ENCODE results near the gene COL4A2.
"Not testable (repeated sequence)": the region's sequence is repeated elsewhere in the genome, so short reads cannot be mapped to it uniquely, and the experiment has no call there.

Gene COL4A2

DNA sequence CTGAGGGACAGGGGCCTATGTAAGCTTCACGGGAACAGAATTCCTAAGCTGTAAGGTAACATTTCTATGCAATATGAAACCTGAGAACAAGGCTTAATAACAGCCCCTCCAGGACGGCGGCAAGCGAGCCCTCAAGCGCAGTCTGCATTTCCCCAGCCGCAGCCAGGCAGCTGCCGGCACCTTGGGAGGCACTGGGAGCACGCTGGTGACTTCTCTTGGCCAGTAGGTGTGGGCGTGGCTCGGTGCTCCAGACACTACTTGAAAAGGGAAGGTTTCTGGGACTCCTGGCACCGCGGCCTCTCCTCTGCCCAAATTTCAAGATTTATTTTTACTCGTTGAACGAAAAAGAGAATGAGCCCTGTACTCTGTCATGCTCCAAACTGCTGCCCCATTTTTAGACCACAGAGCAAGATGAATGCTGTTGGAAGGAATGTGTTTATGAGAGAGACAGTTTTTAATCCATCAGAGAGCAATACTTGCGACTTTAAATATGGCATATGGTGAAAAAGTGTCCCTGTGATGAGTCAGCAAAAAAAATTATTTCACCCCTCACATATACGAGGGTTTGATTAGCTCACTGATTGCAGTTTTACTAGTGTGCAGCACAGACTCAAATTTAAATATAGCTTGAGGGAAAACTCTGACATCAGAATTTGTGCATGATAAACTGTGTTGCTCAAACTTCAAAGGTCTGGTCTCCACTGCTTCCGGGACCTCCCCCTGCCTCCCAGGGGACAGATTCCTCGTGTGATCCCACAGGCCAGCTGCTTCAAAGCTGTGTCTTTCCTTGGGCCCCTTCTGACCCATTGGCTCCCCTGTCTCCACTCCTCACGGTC lies 81.2 kb downstream of the COL4A2 start:
- Mint-ChIP-seq H3K27me3 (peaks cover 58% of the 10 kb centered on the region), H3K27ac (no peak overlapping the region), H3K4me3 (no peak overlapping the region), H3K4me1 (peaks cover 8% of the 10 kb centered on the region), H3K9me3 (peaks cover 0 to under 1% of the 10 kb centered on the region in 2 donors)
- ATAC-seq (no peak), DNase-seq (no peak)

DNA sequence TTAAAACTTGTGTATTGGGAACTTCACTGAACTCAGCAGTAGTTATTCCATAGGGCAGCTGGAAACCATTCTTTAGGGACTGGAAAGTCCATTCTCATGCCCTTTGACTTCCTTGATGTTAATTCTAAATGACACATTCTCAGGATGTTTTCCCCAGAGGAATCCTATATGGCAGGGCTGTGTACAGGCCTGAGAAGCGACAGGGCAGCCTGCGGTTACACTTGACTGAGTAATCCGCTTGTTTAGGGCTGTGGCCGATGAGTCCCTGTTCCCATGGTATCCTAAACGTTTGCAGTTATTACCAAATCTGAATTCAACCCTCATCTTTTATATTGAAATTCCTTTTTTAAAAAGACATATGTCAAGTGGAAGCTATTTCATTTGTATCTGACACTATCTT lies 83.5 kb downstream of the COL4A2 start:
- Mint-ChIP-seq H3K4me1 (peaks cover 8% of the 10 kb centered on the region), H3K4me3 (no peak overlapping the region), H3K27ac (no peak overlapping the region), H3K27me3 (peaks cover 69% of the 10 kb centered on the region), H3K9me3 (no peaks in the 10 kb centered on the region)
- no peak for ATAC-seq
- no peak for DNase-seq

DNA sequence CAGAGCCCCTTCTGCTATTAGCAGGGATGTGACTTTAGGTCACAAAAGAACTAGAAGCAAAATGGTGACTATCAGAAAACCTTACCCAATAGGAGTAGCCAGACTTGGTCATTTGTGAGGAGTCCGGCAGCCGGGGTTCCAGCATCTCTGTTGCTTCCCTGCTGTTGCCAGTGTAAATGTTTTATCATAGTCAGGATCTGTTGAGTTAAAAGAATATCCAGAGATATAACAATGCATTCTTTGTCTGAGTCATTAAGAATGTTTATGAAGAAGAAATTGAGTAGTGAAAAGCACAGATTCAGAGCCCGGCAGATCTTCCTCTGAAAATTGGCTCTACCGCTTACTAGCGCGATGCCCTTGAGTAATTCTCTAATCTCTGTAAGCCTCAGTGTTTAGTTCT lies 84.2 kb downstream of the COL4A2 start:
- H3K27ac Mint-ChIP-seq: no peak overlapping the region
- H3K4me1 Mint-ChIP-seq: peaks cover 8% of the 10 kb centered on the region
- DNase-seq (no peak), ATAC-seq (no peak)
- H3K27me3 Mint-ChIP-seq: peaks cover 76% of the 10 kb centered on the region
- no peaks in the 10 kb centered on the region for H3K9me3 Mint-ChIP-seq
- H3K4me3 Mint-ChIP-seq: no peak overlapping the region

DNA sequence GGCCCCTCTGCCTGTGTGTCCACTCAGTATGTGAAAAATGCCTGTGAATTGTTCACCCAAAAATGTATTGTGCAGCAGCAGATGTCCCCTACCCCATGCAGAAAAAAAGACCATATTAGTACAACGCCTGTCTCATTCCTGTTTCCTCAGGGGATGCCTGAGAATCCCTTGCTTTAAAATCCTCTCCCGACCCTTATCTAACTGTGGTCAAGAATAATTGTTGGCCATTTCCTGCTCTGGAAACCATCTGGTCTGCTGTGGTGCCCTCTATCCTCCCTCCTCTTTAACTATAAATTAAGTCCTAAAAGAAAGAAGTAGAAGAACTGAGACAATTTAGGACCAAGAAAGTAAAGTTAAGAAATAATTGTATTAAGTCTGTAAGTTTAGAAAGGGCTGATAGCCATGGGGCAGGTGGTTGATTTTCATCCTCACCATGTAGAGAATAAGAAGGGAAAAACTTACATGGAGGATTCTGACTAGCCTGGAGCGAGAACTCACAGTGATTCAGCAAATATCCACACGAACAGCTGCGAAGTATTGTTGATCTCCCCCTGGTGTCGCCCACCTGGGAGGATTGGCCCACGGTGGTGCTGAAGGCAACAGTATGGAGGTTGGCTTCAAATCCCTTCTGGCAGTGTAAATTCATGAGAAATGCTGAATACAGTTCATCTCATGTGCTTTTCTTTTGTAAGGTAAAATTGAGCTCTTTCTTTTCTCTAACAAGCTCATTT lies 85.6 kb downstream of the COL4A2 start:
- Mint-ChIP-seq H3K4me1 (peaks cover 7% of the 10 kb centered on the region), H3K27ac (no peak overlapping the region), H3K4me3 (no peak overlapping the region), H3K9me3 (no peaks in the 10 kb centered on the region), H3K27me3 (peaks cover 90% of the 10 kb centered on the region)
- ATAC-seq (no peak), DNase-seq (no peak)

DNA sequence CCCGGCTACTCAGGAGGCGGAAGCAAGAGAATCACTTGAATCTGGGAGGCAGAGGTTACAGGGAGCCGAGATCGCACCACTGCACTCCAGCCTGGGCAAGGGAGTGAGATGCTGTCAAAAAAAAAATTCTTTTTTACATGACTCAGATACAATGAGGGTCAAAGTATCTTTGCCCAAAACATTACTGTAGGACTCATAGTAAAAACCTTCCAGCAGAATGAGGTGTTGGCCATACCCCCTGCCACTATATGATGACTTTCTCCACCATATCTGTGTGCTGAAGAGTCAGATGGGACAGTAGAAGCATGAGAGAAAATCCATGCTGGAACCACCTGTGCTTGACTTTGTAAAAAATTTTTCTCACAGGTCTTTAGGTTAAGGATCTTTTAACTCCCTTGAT lies 86.7 kb downstream of the COL4A2 start:
- no peaks in the 10 kb centered on the region for H3K9me3 Mint-ChIP-seq
- ATAC-seq (no peak), DNase-seq (no peak)
- no peaks in the 10 kb centered on the region for H3K4me1 Mint-ChIP-seq
- no peak overlapping the region for H3K4me3 Mint-ChIP-seq
- no peak overlapping the region for H3K27ac Mint-ChIP-seq
- peaks cover 90% of the 10 kb centered on the region for H3K27me3 Mint-ChIP-seq

DNA sequence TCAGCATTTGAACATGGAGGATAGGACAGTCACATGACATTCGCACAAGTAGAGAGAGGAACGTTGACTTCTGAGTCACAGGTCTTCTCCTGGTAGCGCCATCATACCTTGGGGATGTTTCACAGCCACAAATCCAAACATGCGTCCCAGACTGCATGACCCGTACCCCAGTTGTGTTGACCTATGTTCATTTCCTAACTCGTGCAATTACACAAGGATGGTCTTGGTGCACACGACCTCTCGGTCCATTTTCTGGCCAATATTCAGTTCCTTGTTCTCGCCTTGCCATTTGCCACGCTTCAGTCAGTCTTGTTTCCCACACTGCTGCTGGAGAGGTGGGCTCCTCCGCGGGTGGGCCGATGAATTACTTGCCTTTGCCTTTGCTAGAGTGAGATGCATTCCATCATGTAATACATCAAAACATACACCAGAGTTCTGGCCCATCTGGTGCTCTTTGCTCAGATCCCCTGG lies 87.3 kb downstream of the COL4A2 start:
- Mint-ChIP-seq H3K4me3 (no peak overlapping the region), H3K4me1 (no peaks in the 10 kb centered on the region), H3K27ac (no peak overlapping the region), H3K27me3 (peaks cover 89% of the 10 kb centered on the region), H3K9me3 (no peaks in the 10 kb centered on the region)
- no peak for DNase-seq
- ATAC-seq: no peak

DNA sequence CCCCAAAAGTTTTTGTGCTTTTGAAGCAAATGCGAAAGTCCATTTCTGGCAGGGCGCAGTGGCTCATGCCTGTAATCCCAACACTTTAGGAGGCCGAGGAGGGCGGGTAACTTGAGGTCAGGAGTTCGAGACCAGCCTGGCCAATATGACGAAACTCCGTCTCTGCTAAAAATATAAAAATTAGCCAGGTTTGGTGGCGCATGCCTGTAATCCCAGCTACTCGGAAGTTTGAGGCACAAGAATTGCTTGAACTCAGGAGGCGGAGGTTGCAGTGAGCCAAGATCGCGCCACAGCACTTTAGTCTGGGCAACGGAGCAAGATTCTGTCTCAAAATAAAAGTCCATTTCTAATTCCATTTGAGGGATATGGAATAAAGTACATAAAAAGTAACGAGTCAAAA lies 88.5 kb downstream of the COL4A2 start:
- H3K27me3 Mint-ChIP-seq: peaks cover 89% of the 10 kb centered on the region
- DNase-seq, H3K4me3 Mint-ChIP-seq, H3K27ac Mint-ChIP-seq, H3K4me1 Mint-ChIP-seq, H3K9me3 Mint-ChIP-seq, ATAC-seq: not testable (repeated sequence)

DNA sequence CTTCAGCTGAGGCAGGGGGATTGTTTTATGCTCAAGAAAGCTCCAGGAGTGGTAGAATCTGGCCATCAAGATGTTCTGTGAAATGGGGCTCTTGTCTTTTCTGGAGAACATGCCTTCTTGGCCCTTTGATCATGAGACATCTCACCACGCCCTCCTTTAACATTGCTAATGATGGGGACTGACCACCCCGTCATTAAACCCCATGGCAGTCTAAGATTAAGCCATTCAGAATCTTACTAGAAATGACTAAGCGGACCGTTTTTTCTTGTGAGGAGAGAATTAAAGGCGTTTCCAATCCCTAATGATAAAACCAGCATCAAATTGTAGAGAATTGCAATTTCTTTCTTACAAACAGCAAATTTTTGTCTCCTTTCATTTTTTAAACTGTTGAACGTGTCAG lies 89.4 kb downstream of the COL4A2 start:
- H3K27me3 Mint-ChIP-seq: peaks cover 88% of the 10 kb centered on the region
- DNase-seq (no peak), ATAC-seq (no peak)
- H3K4me1 Mint-ChIP-seq: no peaks in the 10 kb centered on the region
- H3K4me3 Mint-ChIP-seq: no peak overlapping the region
- no peaks in the 10 kb centered on the region for H3K9me3 Mint-ChIP-seq
- no peak overlapping the region for H3K27ac Mint-ChIP-seq

DNA sequence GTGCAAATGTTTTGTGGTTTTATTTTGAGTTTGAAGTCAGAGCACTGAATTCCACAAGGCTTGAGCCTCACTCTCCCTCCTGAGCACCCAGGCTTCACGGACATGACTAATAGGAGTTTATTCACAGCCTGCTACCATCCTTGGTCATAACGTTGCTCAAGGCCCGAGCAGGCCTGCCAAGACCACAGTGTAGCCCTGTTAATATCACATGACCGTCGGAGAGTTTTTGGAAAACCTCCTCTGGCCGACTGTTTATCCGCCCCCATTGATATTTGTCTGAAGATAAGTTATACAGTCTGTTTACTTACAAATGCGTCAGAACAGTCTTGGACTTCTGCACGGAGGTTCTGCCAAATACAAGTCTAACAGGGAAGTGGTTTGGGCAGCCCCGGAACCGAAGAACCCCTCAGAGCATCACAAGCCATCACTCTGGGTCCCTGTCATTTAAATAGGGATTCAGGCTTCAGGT lies 89.9 kb downstream of the COL4A2 start:
- DNase-seq (no peak), ATAC-seq (no peak)
- Mint-ChIP-seq H3K4me3 (no peak overlapping the region), H3K9me3 (no peaks in the 10 kb centered on the region), H3K4me1 (no peaks in the 10 kb centered on the region), H3K27me3 (peaks cover 88% of the 10 kb centered on the region), H3K27ac (no peak overlapping the region)

DNA sequence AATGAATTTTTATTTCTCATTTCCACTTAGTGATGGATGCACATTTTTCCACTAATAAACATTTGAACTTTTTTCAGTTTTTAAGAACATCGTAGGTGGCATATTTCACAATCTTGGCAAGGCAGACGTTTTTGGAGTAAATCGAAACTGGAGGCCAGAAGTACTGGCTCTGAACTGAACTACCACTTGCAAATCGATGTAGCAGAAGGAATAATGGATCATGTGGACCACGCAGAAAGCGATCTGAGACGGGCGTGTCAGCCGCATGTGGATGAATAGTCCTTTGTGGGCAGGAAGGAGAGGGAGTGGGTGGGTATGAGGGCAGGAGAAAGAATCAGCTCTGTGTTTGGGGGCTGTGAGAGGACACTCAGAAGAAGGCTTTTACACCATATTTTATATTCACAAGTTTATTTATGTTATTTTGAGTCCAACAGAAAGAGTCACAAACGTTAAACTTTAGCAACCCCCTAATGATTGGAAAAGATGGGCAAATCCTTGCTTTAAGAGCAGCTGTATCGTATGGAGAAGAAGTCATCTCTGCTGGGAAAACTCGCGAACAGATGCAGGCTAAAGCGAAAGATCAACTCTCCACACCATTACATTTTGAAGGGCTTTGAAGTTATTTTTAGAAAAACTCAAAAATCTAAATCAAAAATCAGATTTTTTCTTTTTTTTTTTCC lies 90.5 kb downstream of the COL4A2 start:
- H3K27me3 Mint-ChIP-seq: peaks cover 88% of the 10 kb centered on the region
- DNase-seq (no peak), ATAC-seq (no peak)
- H3K9me3 Mint-ChIP-seq: no peaks in the 10 kb centered on the region
- H3K4me1 Mint-ChIP-seq: no peaks in the 10 kb centered on the region
- no peak overlapping the region for H3K4me3 Mint-ChIP-seq
- no peak overlapping the region for H3K27ac Mint-ChIP-seq

DNA sequence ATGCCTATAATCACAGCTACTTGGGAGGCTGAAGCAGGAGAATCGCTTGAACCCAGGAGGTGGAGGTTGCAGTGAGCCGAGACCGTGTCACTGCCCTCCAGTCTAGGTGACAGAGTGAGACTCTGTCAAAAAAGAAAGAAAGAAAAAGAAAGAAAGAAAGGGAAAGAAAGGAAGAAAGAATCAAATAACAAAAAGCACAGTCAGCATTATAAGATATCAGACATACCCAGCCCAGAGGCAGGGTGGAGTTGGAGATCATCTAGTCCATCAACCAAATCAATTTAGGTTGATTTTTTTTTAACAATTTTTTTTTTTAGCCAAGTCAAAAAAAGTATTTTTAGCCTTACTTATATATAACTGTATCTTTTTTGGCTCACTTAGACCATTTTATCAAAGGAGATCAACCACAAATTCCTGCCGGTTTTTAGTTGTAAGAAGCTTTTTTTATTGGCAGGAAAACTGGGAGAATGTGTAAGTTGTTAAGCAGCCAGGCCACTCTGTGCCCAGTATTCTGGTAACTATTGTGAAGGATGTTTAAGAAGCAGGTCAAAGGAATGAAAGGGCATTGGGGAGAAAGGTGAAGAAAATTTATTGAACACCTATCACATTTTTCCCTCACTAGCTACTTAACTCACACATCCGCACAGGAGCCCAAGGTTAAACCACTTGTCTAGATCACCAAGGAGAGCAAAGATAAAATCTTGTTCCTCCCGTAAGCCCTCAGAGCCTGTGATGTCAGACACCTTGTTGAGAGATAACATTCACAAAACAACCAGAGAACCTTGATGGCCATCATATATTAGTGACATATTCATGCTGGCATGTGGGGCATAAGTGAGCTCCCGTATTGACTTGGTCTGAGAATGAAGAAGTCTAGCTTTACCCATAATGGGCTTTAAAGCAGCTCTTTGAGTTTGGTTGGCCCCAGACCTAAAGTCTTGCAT lies 91.8 kb downstream of the COL4A2 start:
- Mint-ChIP-seq H3K27me3 (peaks cover 95% of the 10 kb centered on the region), H3K4me1 (no peaks in the 10 kb centered on the region), H3K27ac (no peak overlapping the region), H3K4me3 (no peak overlapping the region), H3K9me3 (no peaks in the 10 kb centered on the region)
- ATAC-seq (no peak), DNase-seq (no peak)

DNA sequence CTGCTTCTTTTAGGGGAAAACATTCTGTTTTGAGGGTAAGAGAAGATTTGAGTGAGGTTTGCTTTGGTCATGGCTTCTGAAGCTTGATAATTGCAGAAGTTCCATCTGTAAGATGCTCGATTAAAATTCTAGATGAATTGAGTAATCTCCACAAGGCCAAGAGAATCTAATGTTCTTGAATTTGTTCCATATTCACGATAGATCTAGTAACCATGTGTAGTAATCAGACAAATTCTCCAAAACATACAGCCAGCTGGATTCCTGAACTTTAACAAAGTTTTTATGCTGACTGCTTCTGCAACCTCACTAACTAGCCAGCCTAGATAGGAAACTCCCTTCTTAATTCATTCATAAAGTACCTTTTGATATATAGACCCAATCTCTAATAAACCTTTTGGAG lies 92.7 kb downstream of the COL4A2 start:
- no peaks in the 10 kb centered on the region for H3K4me1 Mint-ChIP-seq
- ATAC-seq (no peak), DNase-seq (no peak)
- peaks cover 95% of the 10 kb centered on the region for H3K27me3 Mint-ChIP-seq
- no peaks in the 10 kb centered on the region for H3K9me3 Mint-ChIP-seq
- no peak overlapping the region for H3K27ac Mint-ChIP-seq
- no peak overlapping the region for H3K4me3 Mint-ChIP-seq

DNA sequence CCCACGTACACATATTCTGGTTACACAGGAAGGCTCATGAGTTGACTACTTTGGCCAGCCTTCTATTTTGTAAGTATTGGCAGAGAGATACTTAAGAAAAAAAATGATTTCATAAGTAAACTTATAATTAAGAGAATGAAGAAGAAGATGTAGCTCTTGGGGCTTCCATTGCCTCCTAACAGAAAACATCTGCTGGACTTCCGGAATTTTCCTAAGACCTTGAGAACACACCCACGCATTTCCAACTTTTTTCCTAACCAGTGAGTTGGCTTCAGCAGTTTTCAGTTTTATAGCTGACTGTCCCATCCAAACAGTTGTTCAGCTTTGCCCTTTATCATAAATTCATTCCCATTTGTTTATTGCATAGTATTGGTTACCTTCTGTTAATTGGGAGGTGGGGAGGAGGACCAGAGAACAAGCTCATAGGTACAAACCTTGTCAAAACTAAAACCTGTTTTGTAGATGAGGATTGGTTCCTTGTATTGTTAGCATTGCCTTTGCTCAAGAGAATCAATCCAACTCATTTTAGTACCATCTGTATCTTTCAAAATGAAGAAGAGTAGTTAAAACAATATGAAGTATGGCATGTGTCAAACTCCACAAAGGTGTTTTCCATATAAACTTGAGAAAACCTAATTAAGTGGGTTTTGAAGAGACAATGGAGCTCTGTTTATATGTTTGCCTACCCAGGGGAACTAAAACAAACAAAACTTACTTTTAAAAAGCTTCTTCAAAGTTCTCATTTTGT lies 93.9 kb downstream of the COL4A2 start:
- Mint-ChIP-seq H3K27ac (no peak overlapping the region), H3K27me3 (peaks cover 95% of the 10 kb centered on the region), H3K4me3 (no peak overlapping the region), H3K4me1 (peaks cover 7% of the 10 kb centered on the region), H3K9me3 (no peaks in the 10 kb centered on the region)
- no peak for ATAC-seq
- no peak for DNase-seq

DNA sequence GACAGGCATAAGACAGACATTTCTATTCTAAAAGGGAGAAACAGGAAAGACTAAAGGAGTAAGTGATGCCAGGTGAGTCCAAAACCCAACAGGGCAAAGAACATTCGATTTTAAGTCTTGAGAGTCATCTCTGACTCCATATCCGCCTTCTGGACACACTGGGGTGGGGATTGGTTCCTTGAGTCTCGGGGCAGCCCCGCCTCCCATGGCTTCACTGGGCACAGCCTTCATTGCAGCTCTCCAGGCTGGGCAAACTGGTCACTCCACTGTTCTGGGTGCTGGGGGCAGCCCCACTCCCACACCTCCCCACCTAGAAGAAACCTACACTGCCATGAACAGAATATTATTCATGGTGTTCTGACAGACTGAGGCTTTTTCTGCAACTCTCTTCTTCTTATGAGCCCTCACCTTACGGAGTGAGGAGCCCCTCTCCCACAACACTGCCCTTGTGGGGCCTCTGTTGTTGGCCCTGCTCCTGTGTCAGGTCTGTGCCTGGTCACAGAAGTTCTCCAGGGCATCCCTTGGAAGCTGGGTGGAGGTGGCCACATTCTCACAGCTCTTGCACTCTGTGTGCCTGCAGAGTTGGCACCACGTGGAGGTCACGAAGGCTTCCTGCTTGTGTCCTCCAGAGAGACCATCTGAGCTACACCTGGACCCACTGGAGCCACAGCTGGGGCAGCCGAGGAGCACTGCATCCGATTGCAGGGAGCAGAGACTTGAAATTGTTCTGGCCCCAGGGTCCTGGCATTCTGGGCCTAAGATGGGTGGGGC lies 95.4 kb downstream of the COL4A2 start:
- Mint-ChIP-seq H3K4me3 (no peak overlapping the region), H3K27me3 (peaks cover 94% of the 10 kb centered on the region), H3K9me3 (no peaks in the 10 kb centered on the region), H3K4me1 (peaks cover 7% of the 10 kb centered on the region), H3K27ac (no peak overlapping the region)
- ATAC-seq: peak; percentile 7
- DNase-seq: no peak
